SU-DHL-6 (cell line): ENCODE measurements around the gene RPS6KA4.

ENCODE experiments used
- CTCF ChIP-seq: fragments of 200-600 bp; sonication (generic); IDR thresholded peaks from one replicate; pipeline ENCODE4 v1.5.1; 2017; ENCODE audit warnings: antibody characterized with exemption, mild to moderate bottlenecking, low read length, moderate library complexity; ENCODE audit not compliant: insufficient read depth, poor library complexity, severe bottlenecking
- EZH2phosphoT487 ChIP-seq: fragments of 200-600 bp; sonication (generic), shearing (Covaris generic); conservative IDR thresholded peaks from 2 replicates; pipeline ENCODE4 v1.6.1; 2018; ENCODE audit warnings: mild to moderate bottlenecking, antibody characterized with exemption, low read length, moderate library complexity, mixed read lengths

- TF ChIP-seq CTCF (no peak), EZH2phosphoT487 (no peak)
Observed at GRCh38 chr11:64366751-64367150, 7.8 kb downstream of the RPS6KA4 start.
